H1 (cell line): ENCODE measurements around the gene UBE2J1. TPM values are rescaled to one million over a fixed set of nuclear protein-coding genes. Genes with fewer than 3 reads are reported as not detected.

Experiments
- CTCF ChIA-PET: fragments of 300-600 bp; sonication (Branson Sonifier 250); formaldehyde crosslinking; loops from one replicate; lab custom pipeline; 2021; ENCODE audit not compliant: partially characterized antibody; lab: Charles Lee
- POLR2A ChIA-PET: fragments of 300-600 bp; sonication (Branson Sonifier 250); formaldehyde crosslinking; loops from one replicate; lab custom pipeline; 2021; ENCODE audit warnings: inconsistent platforms; ENCODE audit not compliant: partially characterized antibody; lab: Charles Lee
- DNase-seq, 2 experiments: peaks; one replicate each; pipeline versions ENCODE4 v3.0.0 to v3.0.0-alpha.2; 2010 to 2022; ENCODE audit warnings: low spot score in 2 of 2, low read depth in 1 of 2, mixed read lengths in 1 of 2
- FAIRE-seq: peaks from 2 replicates; lab custom pipeline; 2011; peaks lifted over from hg19 to GRCh38; lab: Jason Lieb, UNC
- H2AFZ ChIP-seq: 2 replicates; pipeline ENCODE4 v1.8.1; 2012; ENCODE audit warnings: low read length, inconsistent platforms
- H2AK5ac ChIP-seq: 2 replicates; pipeline ENCODE4 v1.6.1; 2013; ENCODE audit warnings: low read depth, low read length
- H2BK120ac ChIP-seq: replicated peaks from 2 replicates; pipeline ENCODE3; 2013; ENCODE audit warnings: low read depth, low read length, inconsistent platforms
- H2BK12ac ChIP-seq: 2 replicates; pipeline ENCODE4 v1.6.1; 2013; ENCODE audit warnings: low read depth, low read length
- H2BK15ac ChIP-seq: 2 replicates; pipeline ENCODE4 v1.6.1; 2013; ENCODE audit warnings: low read length
- H2BK20ac ChIP-seq: 2 replicates; pipeline ENCODE4 v1.6.1; 2013; ENCODE audit warnings: low read length
- H2BK5ac ChIP-seq: 2 replicates; pipeline ENCODE4 v1.6.1; 2013; ENCODE audit warnings: low read depth, low read length
- H3K14ac ChIP-seq: 2 replicates; pipeline ENCODE4 v1.6.1; 2013; ENCODE audit warnings: inconsistent platforms; ENCODE audit not compliant: insufficient read length
- H3K18ac ChIP-seq: 2 replicates; pipeline ENCODE4 v1.6.1; 2013; ENCODE audit warnings: low read length; ENCODE audit errors: extremely low read depth
- H3K23ac ChIP-seq: 2 replicates; pipeline ENCODE4 v1.6.1; 2013; ENCODE audit warnings: inconsistent platforms; ENCODE audit not compliant: insufficient read length
- H3K23me2 ChIP-seq: 2 replicates; pipeline ENCODE4 v1.6.1; 2013; ENCODE audit warnings: low read depth, low read length
- H3K27ac ChIP-seq: 2 replicates; pipeline ENCODE4 v1.6.1; 2011; ENCODE audit warnings: low read depth, low read length, inconsistent platforms
- H3K27me3 ChIP-seq, 4 experiments: replicated peaks in 1 of 4; 1 replicate in 1 of 4; 2 replicates in 3 of 4; pipeline versions ENCODE4 v1.6.1 to v1.8.1; 2011 to 2013; ENCODE audit warnings: low read length in 3 of 4, mild to moderate bottlenecking in 3 of 4, inconsistent platforms in 2 of 4, mixed read lengths in 2 of 4, moderate library complexity in 1 of 4; ENCODE audit not compliant: control insufficient read depth in 3 of 4, insufficient read depth in 3 of 4; ENCODE audit errors: extremely low read depth in 1 of 4
- H3K36me3 ChIP-seq, 4 experiments: 2 replicates each; pipeline versions ENCODE4 v1.6.1 to v1.8.1; 2011 to 2013; ENCODE audit warnings: mild to moderate bottlenecking in 4 of 4, low read length in 3 of 4, moderate library complexity in 2 of 4, control low read depth in 1 of 4, inconsistent platforms in 1 of 4; ENCODE audit not compliant: insufficient read depth in 4 of 4, control insufficient read depth in 2 of 4
- H3K4ac ChIP-seq: replicated peaks from 2 replicates; pipeline ENCODE3; 2013; ENCODE audit warnings: low read length, low read depth, mixed read lengths, inconsistent platforms; ENCODE audit not compliant: insufficient read length
- H3K4me1 ChIP-seq, 4 experiments: replicated peaks in 1 of 4; 1 replicate in 1 of 4; 2 replicates in 3 of 4; pipeline versions ENCODE4 v1.6.1 to v1.8.1; 2011 to 2013; ENCODE audit warnings: low read length in 3 of 4, inconsistent platforms in 2 of 4, mixed read lengths in 1 of 4; ENCODE audit not compliant: insufficient read depth in 4 of 4, control insufficient read depth in 3 of 4
- H3K4me2 ChIP-seq, 2 experiments: 2 replicates each; pipeline versions ENCODE4 v1.6.1 to v1.8.1; 2011 to 2013; ENCODE audit warnings: low read depth in 2 of 2, low read length in 2 of 2, control low read depth in 1 of 2, inconsistent platforms in 1 of 2, mild to moderate bottlenecking in 1 of 2; ENCODE audit not compliant: insufficient read depth in 1 of 2
- H3K4me3 ChIP-seq, 4 experiments: fragments of 200-600, 300-600 bp in 1 of 4; sonication (generic), shearing (Covaris generic), sonication (Bioruptor Twin) in 1 of 4; 2 replicates each; pipeline versions ENCODE4 v1.5.1 to v1.8.1; 2011 to 2016; ENCODE audit warnings: low read length in 4 of 4, low read depth in 3 of 4, control low read depth in 2 of 4, inconsistent platforms in 2 of 4, mild to moderate bottlenecking in 2 of 4, mixed read lengths in 1 of 4, moderate library complexity in 1 of 4; ENCODE audit not compliant: insufficient read depth in 2 of 4; ENCODE audit errors: extremely low read depth in 1 of 4
- H3K56ac ChIP-seq: replicated peaks from 2 replicates; pipeline ENCODE3; 2013; ENCODE audit warnings: low read depth, mild to moderate bottlenecking, mixed read lengths, low read length, inconsistent platforms; ENCODE audit not compliant: insufficient read length
- H3K79me1 ChIP-seq: 2 replicates; pipeline ENCODE4 v1.6.1; 2013; ENCODE audit warnings: low read depth, low read length, control low read depth
- H3K79me2 ChIP-seq, 2 experiments: 2 replicates each; pipeline versions ENCODE4 v1.6.1 to v1.8.1; 2012 to 2013; ENCODE audit warnings: low read length in 2 of 2, mild to moderate bottlenecking in 2 of 2, inconsistent platforms in 1 of 2; ENCODE audit not compliant: insufficient read depth in 2 of 2, control insufficient read depth in 1 of 2
- H3K9ac ChIP-seq, 4 experiments: replicated peaks in 1 of 4; 1 replicate in 1 of 4; 2 replicates in 3 of 4; pipeline versions ENCODE4 v1.6.1 to v1.8.1; 2011 to 2013; ENCODE audit warnings: low read depth in 3 of 4, low read length in 3 of 4, control low read depth in 2 of 4, mild to moderate bottlenecking in 2 of 4, moderate library complexity in 2 of 4, inconsistent platforms in 1 of 4; ENCODE audit errors: extremely low read depth in 1 of 4
- H3K9me3 ChIP-seq, 2 experiments: 2 replicates each; pipeline versions ENCODE4 v1.6.1 to v1.8.1; 2012 to 2013; ENCODE audit warnings: mild to moderate bottlenecking in 2 of 2, moderate library complexity in 2 of 2, control low read depth in 1 of 2, inconsistent platforms in 1 of 2, low read depth in 1 of 2, low read length in 1 of 2, mixed read lengths in 1 of 2; ENCODE audit not compliant: insufficient read depth in 2 of 2
- H4K20me1 ChIP-seq, 2 experiments: replicated peaks in 1 of 2; 2 replicates each; pipeline versions ENCODE3 to v1.8.1; 2011 to 2013; ENCODE audit warnings: inconsistent platforms in 2 of 2, low read length in 2 of 2, mild to moderate bottlenecking in 1 of 2; ENCODE audit not compliant: insufficient read depth in 2 of 2, control insufficient read depth in 1 of 2
- H4K5ac ChIP-seq: 2 replicates; pipeline ENCODE4 v1.6.1; 2013; ENCODE audit warnings: low read length, low read depth, mixed read lengths, inconsistent platforms; ENCODE audit not compliant: insufficient read length
- H4K8ac ChIP-seq: 2 replicates; pipeline ENCODE4 v1.8.0; 2013; ENCODE audit warnings: mild to moderate bottlenecking, moderate library complexity, low read length, inconsistent platforms; ENCODE audit not compliant: insufficient read depth; ENCODE audit errors: extremely low read depth
- H4K91ac ChIP-seq: replicated peaks from 2 replicates; pipeline ENCODE3; 2013; ENCODE audit warnings: low read length, mixed read lengths, inconsistent platforms; ENCODE audit not compliant: insufficient read length
- CBX5 ChIP-seq: fragments of 300-800, 300-1000 bp; sonication (generic); IDR thresholded peaks from 2 replicates; pipeline ENCODE4 v1.7.1; 2016; ENCODE audit warnings: antibody characterized with exemption, low read length, low read depth
- FOSL1 ChIP-seq: IDR thresholded peaks from 2 replicates; pipeline ENCODE4 v1.6.1; 2011; ENCODE audit warnings: mild to moderate bottlenecking, low read depth, low read length, moderate library complexity; ENCODE audit not compliant: insufficient read depth
- JUN ChIP-seq: IDR thresholded peaks from 2 replicates; pipeline ENCODE4 v1.6.1; 2011; ENCODE audit warnings: low read depth, mild to moderate bottlenecking, improper control_type of control experiment, low read length
- NRF1 ChIP-seq: IDR thresholded peaks from 2 replicates; pipeline ENCODE4 v1.6.1; 2011; ENCODE audit warnings: mild to moderate bottlenecking, low read depth, low read length, improper control_type of control experiment
- PHF8 ChIP-seq: fragments of 200-600 bp; sonication (generic); conservative IDR thresholded peaks from 2 replicates; pipeline ENCODE4 v1.7.1; 2012; ENCODE audit warnings: low read depth, mild to moderate bottlenecking, inconsistent platforms, low read length, moderate library complexity
- RFX5 ChIP-seq: IDR thresholded peaks from 2 replicates; pipeline ENCODE4 v1.6.1; 2011; ENCODE audit warnings: low read depth, low read length, improper control_type of control experiment, borderline replicate concordance
- SIX5 ChIP-seq: IDR thresholded peaks from 2 replicates; pipeline ENCODE4 v1.6.1; 2011; ENCODE audit warnings: mild to moderate bottlenecking, low read depth, low read length
- SP1 ChIP-seq: IDR thresholded peaks from 2 replicates; pipeline ENCODE4 v1.6.1; 2011; ENCODE audit warnings: low read depth, low read length
- TAF1 ChIP-seq: IDR thresholded peaks from 2 replicates; pipeline ENCODE4 v1.6.1; 2011; ENCODE audit warnings: mild to moderate bottlenecking, low read depth, low read length
- USF2 ChIP-seq: IDR thresholded peaks from 2 replicates; pipeline ENCODE4 v1.6.1; 2011; ENCODE audit warnings: low read length, improper control_type of control experiment
- WGBS, 2 experiments: shearing (Covaris generic) in 1 of 2; methylation state at CpG; one replicate each; pipeline versions ENCODE4 v1.1.6 to v1.1.7; 2013 to 2015; ENCODE audit warnings: low lambda C conversion rate in 2 of 2, mixed read lengths in 2 of 2, inconsistent platforms in 1 of 2, low coverage in 1 of 2, missing lambda C conversion rate in 1 of 2; ENCODE audit not compliant: insufficient replicate concordance in 2 of 2, insufficient coverage in 1 of 2, insufficient read length in 1 of 2; ENCODE audit errors: extremely low coverage in 1 of 2, missing lambda C conversion rate in 1 of 2; 5-methylcytosine and 5-hydroxymethylcytosine counted together
- polyA plus RNA-seq, 7 experiments: library from polyadenylated mRNA; depleted of rRNA in 3 of 7; stranded (reverse) in 5 of 7; unstranded in 2 of 7; fragments of >200 nt in 5 of 7; fragments of 200-250 nt in 2 of 7; gene quantifications; 1 replicate in 5 of 7; 2 replicates in 1 of 7; 4 replicates in 1 of 7; pipeline versions ENCODE4 v1.2.1 to v1.2.3, GENCODE V29; 2011 to 2013; ENCODE audit warnings: missing spikeins in 2 of 7, mixed read lengths in 2 of 7
- total RNA-seq: library from RNA; stranded (reverse); fragmentation: NEBNext Ultra II Directional; extraction: Animal tissue kit (Norgen Biotek cat#: 25700); gene quantifications from 2 replicates; pipeline ENCODE4 v1.2.1, GENCODE V29; 2021
- TF ChIP-seq, protein P1 (sequence below): IDR thresholded peaks from 2 replicates; pipeline ENCODE4 v1.6.1; 2011; ENCODE audit warnings: low read depth, mild to moderate bottlenecking, low read length; ENCODE audit not compliant: insufficient read depth

Gene UBE2J1
- total and polyA plus RNA-seq, 2 of the 8 experiments (the other 6 are each of a cell fraction or from before 2014, with no cell fraction given), result 8.5 to 15.2 TPM

DNA sequence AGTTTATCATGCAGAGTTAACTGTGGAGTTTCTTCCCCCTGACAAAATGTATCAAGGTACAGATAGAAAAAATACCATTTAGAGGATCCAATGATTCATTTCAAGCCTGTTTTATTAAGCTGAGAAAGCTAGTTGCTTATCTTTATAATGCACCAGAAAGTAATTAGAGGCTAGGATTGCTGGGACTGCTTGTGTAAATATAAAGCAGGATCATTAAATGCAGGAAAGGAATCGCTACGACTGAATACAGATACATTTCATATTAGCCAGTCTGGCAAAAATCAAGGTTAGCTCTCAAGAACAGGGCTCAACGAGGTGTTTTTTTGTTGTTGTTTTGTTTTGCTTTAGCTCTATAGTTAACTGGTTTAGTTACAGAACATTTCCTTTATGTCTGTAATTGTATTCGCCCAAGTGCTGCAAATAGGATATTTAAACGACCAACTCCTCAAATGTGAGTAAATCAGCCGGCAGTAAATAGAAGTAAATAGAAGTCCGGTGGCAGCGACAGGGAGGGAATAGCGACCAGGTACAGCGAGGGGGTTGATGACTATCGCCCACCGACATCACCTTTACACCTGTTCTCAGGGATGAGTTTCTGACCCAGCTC, 748 bp downstream of the UBE2J1 start:
- H3K14ac ChIP-seq, result no peak overlapping the region
- no peak overlapping the region for H3K23ac ChIP-seq
- peaks cover 0 to 2% of the 10 kb centered on the region in 2 experiments for H4K20me1 ChIP-seq
- H2BK120ac ChIP-seq, result no peak overlapping the region
- H3K36me3 ChIP-seq, result no peaks in the 10 kb centered on the region
- H2BK20ac ChIP-seq, result no peak overlapping the region
- no peak for FAIRE-seq
- peak overlapping the region; percentile 63 to 70 (median 67) for H3K4me3 ChIP-seq
- ChIA-PET CTCF (interaction anchor here (0.5 to 15.3 kb wide), 9 partner anchors 14 to 260 kb away, joined by 3 to 130 read pairs (median 4); no protein-coding TSS in a partner anchor), POLR2A (interaction anchor here (0.6 to 2.5 kb wide), 12 partner anchors 9 to 271 kb away, joined by 3 to 17 read pairs (median 4); partner anchors contain the start of gene PNRC1)
- H2BK5ac ChIP-seq, result no peak overlapping the region
- H3K4ac ChIP-seq, result no peak overlapping the region
- no peak overlapping the region for H4K91ac ChIP-seq
- H3K79me2 ChIP-seq, result 0 out of 4 replicates have a peak, but pooled peaks cover 0 to 5% of the 10 kb centered on the region in 2 experiments
- H2AFZ ChIP-seq, result no peak overlapping the region; the same call in 1 of the 2 replicates
- no peaks in the 10 kb centered on the region; a peak in 1 of 7 replicates for H3K27me3 ChIP-seq
- H3K4me2 ChIP-seq, result peak overlapping the region; percentile 76 to 77
- no peak overlapping the region for H3K18ac ChIP-seq
- DNase-seq, result no peak
- H4K5ac ChIP-seq, result no peak overlapping the region
- H2BK15ac ChIP-seq, result no peak overlapping the region
- H3K27ac ChIP-seq, result no peak overlapping the region
- H3K79me1 ChIP-seq, result no peaks in the 10 kb centered on the region
- WGBS, 2 experiments, result 24% methylated on average over 12 of the region's 12 CpGs; no CpG with 5 or more reads in 1 of the 2 experiments
- no peaks in the 10 kb centered on the region for H3K9me3 ChIP-seq
- H3K4me1 ChIP-seq, result peaks cover 0 to 4% (median 0%) of the 10 kb centered on the region in 4 experiments; a peak in 1 of 7 replicates
- H3K23me2 ChIP-seq, result peaks cover 3% of the 10 kb centered on the region; the same call in 1 of the 2 replicates
- no peak overlapping the region for H2AK5ac ChIP-seq
- H4K8ac ChIP-seq, result no peak overlapping the region
- no peak overlapping the region for H2BK12ac ChIP-seq
- H3K9ac ChIP-seq, result peak overlapping the region; percentile 79 to 96 (median 88); a peak in 6 of 7 replicates
- H3K56ac ChIP-seq, result no peak overlapping the region
- TF ChIP-seq PHF8, result no peak
- TF ChIP-seq SIX5, result no peak
- TF ChIP-seq TAF1, result no peak
- TF ChIP-seq SP1, result no peak
- TF ChIP-seq JUN, result no peak
- TF ChIP-seq CBX5, result no peak
- no peak for TF ChIP-seq NRF1
- no peak for TF ChIP-seq FOSL1
- TF ChIP-seq, protein P1, sequence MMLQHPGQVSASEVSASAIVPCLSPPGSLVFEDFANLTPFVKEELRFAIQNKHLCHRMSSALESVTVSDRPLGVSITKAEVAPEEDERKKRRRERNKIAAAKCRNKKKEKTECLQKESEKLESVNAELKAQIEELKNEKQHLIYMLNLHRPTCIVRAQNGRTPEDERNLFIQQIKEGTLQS, result no peak
- no peak for TF ChIP-seq RFX5
- TF ChIP-seq USF2, result no peak
